H9 (cell line): ENCODE measurements around the gene ZNF816. TPM values are rescaled to one million over a fixed set of nuclear protein-coding genes. Genes with fewer than 3 reads are reported as not detected.
"Not testable (repeated sequence)": the region's sequence is repeated elsewhere in the genome, so short reads cannot be mapped to it uniquely, and the experiment has no call there.

Experiments used
- DNase-seq: peaks from one replicate; pipeline ENCODE4 v3.0.0-alpha.2; 2017
- H2AFZ ChIP-seq: one replicate; pipeline ENCODE4 v1.6.1; 2013; ENCODE audit warnings: mild to moderate bottlenecking, low read length, control low read depth, moderate library complexity
- H2AK5ac ChIP-seq: 2 replicates; pipeline ENCODE4 v1.6.1; 2013; ENCODE audit warnings: low read length, control low read depth, mixed read lengths; ENCODE audit not compliant: insufficient read length
- H2BK120ac ChIP-seq: one replicate; pipeline ENCODE4 v1.6.1; 2013; ENCODE audit warnings: low read depth, mild to moderate bottlenecking, low read length, control low read depth, inconsistent platforms; ENCODE audit not compliant: poor library complexity, severe bottlenecking
- H2BK12ac ChIP-seq: 2 replicates; pipeline ENCODE4 v1.6.1; 2013; ENCODE audit warnings: low read length, control low read depth, mixed read lengths, low read depth; ENCODE audit not compliant: insufficient read length
- H2BK15ac ChIP-seq: 2 replicates; pipeline ENCODE4 v1.6.1; 2013; ENCODE audit warnings: low read depth, low read length, control low read depth
- H2BK20ac ChIP-seq: one replicate; pipeline ENCODE4 v1.6.1; 2013; ENCODE audit warnings: low read depth, mild to moderate bottlenecking, low read length, control low read depth, inconsistent platforms; ENCODE audit not compliant: poor library complexity, severe bottlenecking
- H2BK5ac ChIP-seq: 2 replicates; pipeline ENCODE4 v1.6.1; 2013; ENCODE audit warnings: low read length, control low read depth, mixed read lengths; ENCODE audit not compliant: insufficient read length
- H3K14ac ChIP-seq: 2 replicates; pipeline ENCODE4 v1.6.1; 2013; ENCODE audit warnings: low read length, control low read depth; ENCODE audit not compliant: insufficient read depth
- H3K18ac ChIP-seq: 2 replicates; pipeline ENCODE4 v1.6.1; 2013; ENCODE audit warnings: low read depth, mild to moderate bottlenecking, mixed read lengths, low read length, control low read depth; ENCODE audit not compliant: insufficient read length
- H3K23ac ChIP-seq: 2 replicates; pipeline ENCODE4 v1.6.1; 2013; ENCODE audit warnings: low read length, control low read depth, mixed read lengths, low read depth; ENCODE audit not compliant: insufficient read length
- H3K23me2 ChIP-seq: 2 replicates; pipeline ENCODE4 v1.6.1; 2013; ENCODE audit warnings: low read depth, mild to moderate bottlenecking, mixed read lengths, low read length, control low read depth; ENCODE audit not compliant: insufficient read length, poor library complexity, severe bottlenecking
- H3K27ac ChIP-seq: 2 replicates; pipeline ENCODE4 v1.5.1; 2013; ENCODE audit warnings: low read length, control low read depth, mixed read lengths, low read depth; ENCODE audit not compliant: insufficient read length
- H3K27me3 ChIP-seq: 2 replicates; pipeline ENCODE4 v1.6.1; 2013; ENCODE audit warnings: low read length, control low read depth, inconsistent platforms; ENCODE audit not compliant: insufficient read depth
- H3K4ac ChIP-seq: 2 replicates; pipeline ENCODE4 v1.6.1; 2013; ENCODE audit warnings: low read depth, mild to moderate bottlenecking, control low read depth, inconsistent platforms, low read length, moderate library complexity
- H3K4me1 ChIP-seq: 2 replicates; pipeline ENCODE4 v1.6.1; 2013; ENCODE audit warnings: low read length, control low read depth, inconsistent platforms; ENCODE audit not compliant: insufficient read depth
- H3K4me2 ChIP-seq: 2 replicates; pipeline ENCODE4 v1.6.1; 2013; ENCODE audit warnings: low read length, control low read depth, mixed read lengths; ENCODE audit not compliant: insufficient read length, insufficient read depth
- H3K56ac ChIP-seq: 2 replicates; pipeline ENCODE4 v1.6.1; 2013; ENCODE audit warnings: low read depth, mild to moderate bottlenecking, mixed read lengths, low read length, control low read depth; ENCODE audit not compliant: insufficient read length
- H3K79me1 ChIP-seq: 2 replicates; pipeline ENCODE4 v1.6.1; 2013; ENCODE audit warnings: low read depth, mild to moderate bottlenecking, moderate library complexity, low read length, control low read depth, inconsistent platforms; ENCODE audit not compliant: insufficient read depth, poor library complexity, severe bottlenecking
- H3K79me2 ChIP-seq: 2 replicates; pipeline ENCODE4 v1.6.1; 2013; ENCODE audit warnings: low read length, control low read depth, inconsistent platforms; ENCODE audit not compliant: insufficient read depth
- H3K9ac ChIP-seq: 2 replicates; pipeline ENCODE4 v1.6.1; 2013; ENCODE audit warnings: low read length, control low read depth, mixed read lengths; ENCODE audit not compliant: insufficient read length; ENCODE audit errors: extremely low read depth
- H3K9me3 ChIP-seq: one replicate; pipeline ENCODE4 v1.6.1; 2013; ENCODE audit warnings: low read depth, low read length, inconsistent platforms; ENCODE audit not compliant: control insufficient read depth
- H3T11ph ChIP-seq: one replicate; pipeline ENCODE4 v1.6.1; 2013; ENCODE audit warnings: mild to moderate bottlenecking, low read length, control low read depth, inconsistent platforms
- H4K20me1 ChIP-seq: one replicate; pipeline ENCODE4 v1.6.1; 2013; ENCODE audit not compliant: control insufficient read depth, insufficient read length, insufficient read depth
- H4K5ac ChIP-seq: 2 replicates; pipeline ENCODE4 v1.6.1; 2013; ENCODE audit warnings: low read depth, mild to moderate bottlenecking, mixed read lengths, low read length, control low read depth; ENCODE audit not compliant: insufficient read length
- H4K8ac ChIP-seq: replicated peaks from 2 replicates; pipeline ENCODE4 v1.6.1; 2013; ENCODE audit warnings: low read length, control low read depth, mixed read lengths, low read depth; ENCODE audit not compliant: insufficient read length
- H4K91ac ChIP-seq: 2 replicates; pipeline ENCODE4 v1.6.1; 2013; ENCODE audit warnings: low read depth, mild to moderate bottlenecking, moderate library complexity, mixed read lengths, low read length, control low read depth; ENCODE audit not compliant: insufficient read length
- H3K27ac Mint-ChIP-seq, 3 experiments: 2 replicates in 2 of 3; 3 replicates in 1 of 3; pipeline ENCODE4 v1.8.0; 2020 to 2021; ENCODE audit warnings: mixed read lengths in 3 of 3, mild to moderate bottlenecking in 1 of 3, moderate library complexity in 1 of 3
- H3K27me3 Mint-ChIP-seq: 2 replicates; pipeline ENCODE4 v1.8.0; 2021; ENCODE audit warnings: low read depth, mild to moderate bottlenecking, moderate library complexity, mixed read lengths
- H3K36me3 Mint-ChIP-seq, 3 experiments: 2 replicates in 2 of 3; 3 replicates in 1 of 3; pipeline ENCODE4 v1.8.0; 2020 to 2021; ENCODE audit warnings: low read depth in 3 of 3, mixed read lengths in 3 of 3; ENCODE audit not compliant: insufficient read depth in 1 of 3
- H3K4me1 Mint-ChIP-seq, 2 experiments: 2 replicates each; pipeline ENCODE4 v1.8.0; 2020; ENCODE audit warnings: mixed read lengths in 2 of 2
- H3K4me3 Mint-ChIP-seq, 2 experiments: 2 replicates in 1 of 2; 3 replicates in 1 of 2; pipeline ENCODE4 v1.8.0; 2020 to 2021; ENCODE audit warnings: mild to moderate bottlenecking in 2 of 2, mixed read lengths in 2 of 2, moderate library complexity in 1 of 2
- H3K9me3 Mint-ChIP-seq, 2 experiments: 2 replicates in 1 of 2; 3 replicates in 1 of 2; pipeline ENCODE4 v1.8.0; 2020; ENCODE audit warnings: mild to moderate bottlenecking in 2 of 2, mixed read lengths in 2 of 2, moderate library complexity in 1 of 2
- CTCF ChIP-seq: fragments of 200-600 bp; sonication (generic); conservative IDR thresholded peaks from 3 replicates; pipeline ENCODE4 v1.8.0; 2021; ENCODE audit warnings: antibody characterized with exemption, mild to moderate bottlenecking
- WGBS: extraction: QIAGEN DNeasy Blood & Tissue Kit; methylation state at CpG from one replicate; pipeline ENCODE4 v1.1.7; 2013; ENCODE audit warnings: missing lambda C conversion rate, low lambda C conversion rate, mixed read lengths; ENCODE audit not compliant: insufficient read length; ENCODE audit errors: extremely low coverage; 5-methylcytosine and 5-hydroxymethylcytosine counted together
- total RNA-seq: library from RNA; stranded (reverse); gene quantifications from 2 replicates; pipeline ENCODE4 v1.2.1, GENCODE V29; 2021

The ZNF816 gene
- total RNA-seq, 1 experiment from 2014 or later, result 15.1 TPM

GRCh38 chr19:52935434-52935833, 27.2 kb downstream of the ZNF816 start:
- Histone ChIP-seq H2AK5ac (no peak overlapping the region), H3K56ac (no peak overlapping the region), H2BK20ac (no peak overlapping the region), H2AFZ (no peak overlapping the region), H2BK120ac (no peak overlapping the region), H3K23ac (no peak overlapping the region), H4K20me1 (no peaks in the 10 kb centered on the region), H2BK5ac (no peak overlapping the region), H3T11ph (no peak overlapping the region), H3K27me3 (no peaks in the 10 kb centered on the region), H2BK15ac (no peak overlapping the region), H3K4me2 (no peak overlapping the region), H3K18ac (no peak overlapping the region), H2BK12ac (no peak overlapping the region), H3K4me1 (no peaks in the 10 kb centered on the region), H3K9ac (no peak overlapping the region), H3K27ac (no peak overlapping the region), H3K79me2 (peaks cover 6% of the 10 kb centered on the region; the same call in 1 of the 2 replicates), H3K4ac (no peak overlapping the region), H3K79me1 (peaks cover 6% of the 10 kb centered on the region), H3K9me3 (no peaks in the 10 kb centered on the region), H3K14ac (no peak overlapping the region), H4K8ac (no peak overlapping the region), H3K23me2 (no peaks in the 10 kb centered on the region), H4K91ac (no peak overlapping the region), H4K5ac (no peak overlapping the region)
- H3K9me3 Mint-ChIP-seq, result no peaks in the 10 kb centered on the region
- peaks cover 12 to 47% (median 39%) of the 10 kb centered on the region in 3 experiments; a peak in 6 of 7 replicates for H3K36me3 Mint-ChIP-seq
- no peaks in the 10 kb centered on the region; the same call in 1 of the 2 replicates for H3K27me3 Mint-ChIP-seq
- no peak for TF ChIP-seq CTCF
- peaks cover 9 to 15% of the 10 kb centered on the region in 2 experiments for H3K4me1 Mint-ChIP-seq
- DNase-seq, result no peak
- WGBS, result no CpG with 5 or more reads among the region's 8 CpGs
- no peak overlapping the region for H3K4me3 Mint-ChIP-seq
- peak overlapping the region in 1 of 3 experiments; percentile 68; a peak in 1 of 7 replicates for H3K27ac Mint-ChIP-seq

GRCh38 chr19:52924641-52925040, 38.0 kb downstream of the ZNF816 start:
- not testable (repeated sequence) for H2BK5ac ChIP-seq, H3K4me1 ChIP-seq, H3K18ac ChIP-seq, H2BK120ac ChIP-seq, H3K9me3 Mint-ChIP-seq, H3K4me3 Mint-ChIP-seq, H3K79me2 ChIP-seq, H3K4ac ChIP-seq, DNase-seq, H3K23me2 ChIP-seq, H3K27ac ChIP-seq, H3T11ph ChIP-seq, H3K79me1 ChIP-seq, H3K9me3 ChIP-seq, H4K20me1 ChIP-seq, H3K14ac ChIP-seq, H3K4me2 ChIP-seq, H2BK20ac ChIP-seq, H3K56ac ChIP-seq, H3K27me3 Mint-ChIP-seq, H3K27me3 ChIP-seq, H4K91ac ChIP-seq, H3K27ac Mint-ChIP-seq, H2AK5ac ChIP-seq, H3K9ac ChIP-seq, H3K23ac ChIP-seq, H2BK12ac ChIP-seq, H2AFZ ChIP-seq, H4K8ac ChIP-seq, H4K5ac ChIP-seq, H2BK15ac ChIP-seq
- WGBS, result no CpG with 5 or more reads among the region's 9 CpGs
- Mint-ChIP-seq H3K4me1 (peaks cover 25% of the 10 kb centered on the region in 2 experiments), H3K36me3 (peaks cover 26 to 47% (median 38%) of the 10 kb centered on the region in 3 experiments; a peak in 6 of 7 replicates)
